HepG2 (cell line): Measurements from ENCODE around the gene TP53TG5. TPM values are rescaled to one million over a fixed set of nuclear protein-coding genes. Genes with fewer than 3 reads are reported as not detected.

ENCODE experiments used
- AGO2 ChIP-seq: fragments of 200-400 bp; formaldehyde crosslinking; optimal IDR thresholded peaks from 2 replicates; pipeline ENCODE3; 2017; ENCODE audit warnings: mild to moderate bottlenecking, low read depth, low read length, moderate library complexity
- E2F2 ChIP-seq: sonication (generic); formaldehyde crosslinking; IDR thresholded peaks from 2 replicates; pipeline ENCODE4 v1.4.0; 2020; ENCODE audit warnings: missing genetic modification reagents, borderline replicate concordance
- MLXIP ChIP-seq: sonication (generic); formaldehyde crosslinking; IDR thresholded peaks from 2 replicates; pipeline ENCODE4 v1.9.0; 2021; ENCODE audit warnings: missing genetic modification reagents, borderline replicate concordance
- ONECUT2 ChIP-seq: sonication (generic); formaldehyde crosslinking; IDR thresholded peaks from 2 replicates; pipeline ENCODE4 v1.4.0; 2020; ENCODE audit warnings: missing genetic modification reagents
- SMAD9 ChIP-seq: sonication (generic); formaldehyde crosslinking; IDR thresholded peaks from 2 replicates; pipeline ENCODE4 v1.5.1; 2020; ENCODE audit warnings: mild to moderate bottlenecking, missing genetic modification reagents
- SPEN ChIP-seq: sonication (generic); formaldehyde crosslinking; IDR thresholded peaks from 2 replicates; pipeline ENCODE4 v1.5.1; 2020; ENCODE audit warnings: low read depth, mild to moderate bottlenecking, missing genetic modification reagents
- TOPORS ChIP-seq: sonication (generic); formaldehyde crosslinking; IDR thresholded peaks from 2 replicates; pipeline ENCODE4 v1.8.0; 2023; ENCODE audit warnings: mild to moderate bottlenecking, missing genetic modification reagents
- ZNF3 ChIP-seq: IDR thresholded peaks from 2 replicates; pipeline ENCODE4 v1.7.0; 2017; ENCODE audit warnings: inconsistent platforms
- ZNF33A ChIP-seq: sonication (generic); formaldehyde crosslinking; IDR thresholded peaks from 2 replicates; pipeline ENCODE4 v1.5.1; 2020; ENCODE audit warnings: missing genetic modification reagents, mild to moderate bottlenecking, moderate library complexity, borderline replicate concordance
- ZNF670 ChIP-seq: sonication (generic); formaldehyde crosslinking; IDR thresholded peaks from 2 replicates; pipeline ENCODE4 v1.8.0; 2022; ENCODE audit warnings: mild to moderate bottlenecking, missing genetic modification reagents, borderline replicate concordance
- polyA plus RNA-seq, 8 experiments: library from polyadenylated mRNA; depleted of rRNA in 3 of 8; stranded (reverse) in 7 of 8; unstranded in 1 of 8; fragments of >200 nt; fragmentation: Illumina TruSeq in 4 of 8; extraction: Trizol in 4 of 8; gene quantifications; 2 replicates each; pipeline versions ENCODE4 v1.2.1 to v1.2.3, GENCODE V29; 2011 to 2016; ENCODE audit warnings: low read depth in 4 of 8, missing spikeins in 1 of 8, mixed read lengths in 1 of 8; ENCODE audit not compliant: insufficient read depth in 1 of 8
- total RNA-seq, 5 experiments: library from RNA; depleted of rRNA; stranded (reverse); fragments of >200 nt; fragmentation: Illumina TruSeq; extraction: Trizol; gene quantifications; 2 replicates each; pipeline ENCODE4 v1.2.3, GENCODE V29; 2016; ENCODE audit warnings: low read depth in 1 of 5
- TF ChIP-seq, protein P1 (sequence below): sonication (generic); formaldehyde crosslinking; IDR thresholded peaks from 2 replicates; pipeline ENCODE4 v1.9.0; 2021; ENCODE audit warnings: missing genetic modification reagents, mild to moderate bottlenecking, borderline replicate concordance
- TF ChIP-seq, protein P2 (sequence below): sonication (generic); formaldehyde crosslinking; IDR thresholded peaks from 2 replicates; pipeline ENCODE4 v1.4.0; 2020; ENCODE audit warnings: missing genetic modification reagents, borderline replicate concordance
- TF ChIP-seq, protein P3 (sequence below), 2 experiments: IDR thresholded peaks; 2 replicates each; pipeline ENCODE4 v1.6.1; 2011 to 2012; ENCODE audit warnings: low read length in 2 of 2, borderline replicate concordance in 1 of 2, low read depth in 1 of 2, mild to moderate bottlenecking in 1 of 2, moderate library complexity in 1 of 2

TP53TG5 gene
- total and polyA plus RNA-seq, 2 of the 13 experiments (the other 11 are each of a cell fraction or from before 2014, with no cell fraction given) = 0.11 TPM; not detected in 1

DNA sequence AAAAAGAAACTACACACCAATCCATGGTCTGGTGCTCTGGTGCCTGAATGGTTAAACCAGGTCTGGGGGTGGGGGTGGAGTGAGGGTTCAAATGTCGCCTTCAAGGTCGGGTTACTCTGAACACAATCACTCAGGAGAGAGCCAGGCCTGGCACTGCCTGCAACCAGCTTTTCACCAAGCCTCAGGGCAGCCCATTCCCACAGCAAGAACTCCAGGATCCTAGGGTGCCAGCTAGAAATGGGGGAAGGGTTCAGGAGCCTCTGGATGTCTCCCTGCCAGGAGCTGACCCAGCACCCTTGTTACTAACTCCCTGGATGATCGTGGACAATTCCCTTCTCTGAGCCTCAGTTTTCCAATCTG lies 36.6 kb downstream of the TP53TG5 start (continued):
- TF ChIP-seq, protein P1, sequence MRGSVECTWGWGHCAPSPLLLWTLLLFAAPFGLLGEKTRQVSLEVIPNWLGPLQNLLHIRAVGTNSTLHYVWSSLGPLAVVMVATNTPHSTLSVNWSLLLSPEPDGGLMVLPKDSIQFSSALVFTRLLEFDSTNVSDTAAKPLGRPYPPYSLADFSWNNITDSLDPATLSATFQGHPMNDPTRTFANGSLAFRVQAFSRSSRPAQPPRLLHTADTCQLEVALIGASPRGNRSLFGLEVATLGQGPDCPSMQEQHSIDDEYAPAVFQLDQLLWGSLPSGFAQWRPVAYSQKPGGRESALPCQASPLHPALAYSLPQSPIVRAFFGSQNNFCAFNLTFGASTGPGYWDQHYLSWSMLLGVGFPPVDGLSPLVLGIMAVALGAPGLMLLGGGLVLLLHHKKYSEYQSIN = no peak
- TF ChIP-seq, protein P2, sequence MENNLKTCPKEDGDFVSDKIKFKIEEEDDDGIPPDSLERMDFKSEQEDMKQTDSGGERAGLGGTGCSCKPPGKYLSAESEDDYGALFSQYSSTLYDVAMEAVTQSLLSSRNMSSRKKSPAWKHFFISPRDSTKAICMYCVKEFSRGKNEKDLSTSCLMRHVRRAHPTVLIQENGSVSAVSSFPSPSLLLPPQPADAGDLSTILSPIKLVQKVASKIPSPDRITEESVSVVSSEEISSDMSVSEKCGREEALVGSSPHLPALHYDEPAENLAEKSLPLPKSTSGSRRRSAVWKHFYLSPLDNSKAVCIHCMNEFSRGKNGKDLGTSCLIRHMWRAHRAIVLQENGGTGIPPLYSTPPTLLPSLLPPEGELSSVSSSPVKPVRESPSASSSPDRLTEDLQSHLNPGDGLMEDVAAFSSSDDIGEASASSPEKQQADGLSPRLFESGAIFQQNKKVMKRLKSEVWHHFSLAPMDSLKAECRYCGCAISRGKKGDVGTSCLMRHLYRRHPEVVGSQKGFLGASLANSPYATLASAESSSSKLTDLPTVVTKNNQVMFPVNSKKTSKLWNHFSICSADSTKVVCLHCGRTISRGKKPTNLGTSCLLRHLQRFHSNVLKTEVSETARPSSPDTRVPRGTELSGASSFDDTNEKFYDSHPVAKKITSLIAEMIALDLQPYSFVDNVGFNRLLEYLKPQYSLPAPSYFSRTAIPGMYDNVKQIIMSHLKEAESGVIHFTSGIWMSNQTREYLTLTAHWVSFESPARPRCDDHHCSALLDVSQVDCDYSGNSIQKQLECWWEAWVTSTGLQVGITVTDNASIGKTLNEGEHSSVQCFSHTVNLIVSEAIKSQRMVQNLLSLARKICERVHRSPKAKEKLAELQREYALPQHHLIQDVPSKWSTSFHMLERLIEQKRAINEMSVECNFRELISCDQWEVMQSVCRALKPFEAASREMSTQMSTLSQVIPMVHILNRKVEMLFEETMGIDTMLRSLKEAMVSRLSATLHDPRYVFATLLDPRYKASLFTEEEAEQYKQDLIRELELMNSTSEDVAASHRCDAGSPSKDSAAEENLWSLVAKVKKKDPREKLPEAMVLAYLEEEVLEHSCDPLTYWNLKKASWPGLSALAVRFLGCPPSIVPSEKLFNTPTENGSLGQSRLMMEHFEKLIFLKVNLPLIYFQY = no peak
- TF ChIP-seq ONECUT2 (CRISPR knock-in tag) (no peak; the same call in 1 of the 2 replicates), ZNF670 (CRISPR knock-in tag) (0 out of 2 replicates have a peak, but pooled peaks have one; percentile 23), ZNF3 (no peak), AGO2 (no peak), ZNF33A (CRISPR knock-in tag) (no peak), E2F2 (CRISPR knock-in tag) (no peak), SPEN (CRISPR knock-in tag) (0 out of 2 replicates have a peak, but pooled peaks have one; percentile 5), SMAD9 (CRISPR knock-in tag) (0 out of 2 replicates have a peak, but pooled peaks have one; percentile 27), MLXIP (CRISPR knock-in tag) (no peak), TOPORS (0 out of 2 replicates have a peak, but pooled peaks have one; percentile 34)
- TF ChIP-seq, protein P3, sequence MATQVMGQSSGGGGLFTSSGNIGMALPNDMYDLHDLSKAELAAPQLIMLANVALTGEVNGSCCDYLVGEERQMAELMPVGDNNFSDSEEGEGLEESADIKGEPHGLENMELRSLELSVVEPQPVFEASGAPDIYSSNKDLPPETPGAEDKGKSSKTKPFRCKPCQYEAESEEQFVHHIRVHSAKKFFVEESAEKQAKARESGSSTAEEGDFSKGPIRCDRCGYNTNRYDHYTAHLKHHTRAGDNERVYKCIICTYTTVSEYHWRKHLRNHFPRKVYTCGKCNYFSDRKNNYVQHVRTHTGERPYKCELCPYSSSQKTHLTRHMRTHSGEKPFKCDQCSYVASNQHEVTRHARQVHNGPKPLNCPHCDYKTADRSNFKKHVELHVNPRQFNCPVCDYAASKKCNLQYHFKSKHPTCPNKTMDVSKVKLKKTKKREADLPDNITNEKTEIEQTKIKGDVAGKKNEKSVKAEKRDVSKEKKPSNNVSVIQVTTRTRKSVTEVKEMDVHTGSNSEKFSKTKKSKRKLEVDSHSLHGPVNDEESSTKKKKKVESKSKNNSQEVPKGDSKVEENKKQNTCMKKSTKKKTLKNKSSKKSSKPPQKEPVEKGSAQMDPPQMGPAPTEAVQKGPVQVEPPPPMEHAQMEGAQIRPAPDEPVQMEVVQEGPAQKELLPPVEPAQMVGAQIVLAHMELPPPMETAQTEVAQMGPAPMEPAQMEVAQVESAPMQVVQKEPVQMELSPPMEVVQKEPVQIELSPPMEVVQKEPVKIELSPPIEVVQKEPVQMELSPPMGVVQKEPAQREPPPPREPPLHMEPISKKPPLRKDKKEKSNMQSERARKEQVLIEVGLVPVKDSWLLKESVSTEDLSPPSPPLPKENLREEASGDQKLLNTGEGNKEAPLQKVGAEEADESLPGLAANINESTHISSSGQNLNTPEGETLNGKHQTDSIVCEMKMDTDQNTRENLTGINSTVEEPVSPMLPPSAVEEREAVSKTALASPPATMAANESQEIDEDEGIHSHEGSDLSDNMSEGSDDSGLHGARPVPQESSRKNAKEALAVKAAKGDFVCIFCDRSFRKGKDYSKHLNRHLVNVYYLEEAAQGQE (IDR thresholded peaks at IDR 0.05; ENCODE audit: borderline replicate concordance in 1 of 2, low read depth in 1 of 2, low read length in 2 of 2) = peak in 1 of 2 experiments; percentile 43; a peak in 1 of 4 replicates
